Liver (tissue), 3 donors: ENCODE measurements around the gene STXBP4.

Experiments used
- EGR1 ChIP-seq, 2 donors: IDR thresholded peaks; 2 replicates each; pipeline ENCODE4 v1.6.1; 2016 to 2018; ENCODE audit warnings: antibody characterized with exemption in 2 of 2, low read depth in 2 of 2
- GABPA ChIP-seq, 2 donors: IDR thresholded peaks in 1 of 2; conservative IDR thresholded peaks in 1 of 2; 2 replicates each; pipeline ENCODE4 v1.6.1; 2016; ENCODE audit warnings: antibody characterized with exemption in 2 of 2, mild to moderate bottlenecking in 1 of 2, moderate library complexity in 1 of 2
- HNF4A ChIP-seq, 2 donors: conservative IDR thresholded peaks; 2 replicates each; pipeline ENCODE4 v1.6.1; 2016; ENCODE audit warnings: antibody characterized with exemption in 2 of 2, mild to moderate bottlenecking in 2 of 2
- JUND ChIP-seq, 2 donors: IDR thresholded peaks; 2 replicates each; pipeline ENCODE4 v1.6.1; 2016; ENCODE audit warnings: antibody characterized with exemption in 2 of 2
- SP1 ChIP-seq: IDR thresholded peaks from 2 replicates; pipeline ENCODE4 v1.6.1; 2018; ENCODE audit warnings: antibody characterized with exemption, mild to moderate bottlenecking
- TAF1 ChIP-seq: conservative IDR thresholded peaks from 2 replicates; pipeline ENCODE4 v1.6.1; 2016; ENCODE audit warnings: antibody characterized with exemption, mild to moderate bottlenecking
- YY1 ChIP-seq: IDR thresholded peaks from 2 replicates; pipeline ENCODE4 v1.6.1; 2016; ENCODE audit warnings: antibody characterized with exemption, mild to moderate bottlenecking
- TF ChIP-seq, protein P1 (sequence below): IDR thresholded peaks from 2 replicates; pipeline ENCODE4 v1.6.1; 2016; ENCODE audit warnings: antibody characterized with exemption, mild to moderate bottlenecking
- TF ChIP-seq, protein P2 (sequence below): fragments of 150-350 bp; IDR thresholded peaks from 2 replicates; pipeline ENCODE4 v1.5.1; 2017; ENCODE audit warnings: improper control_type of control experiment, low read depth, low read length; ENCODE audit not compliant: missing input control
- TF ChIP-seq, protein P3 (sequence below): IDR thresholded peaks from 2 replicates; pipeline ENCODE4 v1.6.1; 2016; ENCODE audit warnings: antibody characterized with exemption
- TF ChIP-seq, protein P4 (sequence below): IDR thresholded peaks from 2 replicates; pipeline ENCODE4 v1.6.1; 2016; ENCODE audit warnings: antibody characterized with exemption
- donor health status: healthy.
- donor health status: healthy.

DNA sequence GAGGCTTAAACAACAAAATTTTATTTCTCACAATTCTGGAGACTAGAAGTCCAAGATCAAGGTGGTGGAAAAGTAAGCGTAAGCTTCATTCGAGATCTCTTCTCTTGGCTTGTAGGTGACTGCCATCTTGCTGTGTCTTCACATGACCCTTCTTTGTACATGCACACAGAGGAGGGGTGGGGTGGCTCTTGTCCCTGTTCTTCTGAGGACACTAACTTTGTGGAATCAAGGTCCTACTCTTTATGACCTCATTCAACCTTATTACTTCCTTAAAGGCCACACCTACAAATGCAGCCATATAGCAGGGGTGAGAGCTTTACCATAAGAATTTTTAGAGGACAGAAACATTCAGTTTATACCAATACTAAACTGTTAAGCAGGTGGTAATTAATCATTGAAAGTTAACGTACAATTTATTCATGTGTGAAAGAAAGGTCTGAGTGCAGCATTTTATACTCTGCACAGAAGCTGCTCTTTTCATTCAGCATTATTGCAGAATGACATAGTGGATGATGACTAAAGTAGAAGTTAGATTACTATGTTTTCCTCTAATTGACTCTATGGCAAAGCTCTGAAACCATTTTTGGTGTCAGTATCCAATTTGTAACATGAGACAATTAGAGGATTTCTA, 156.3 kb downstream of the STXBP4 start:
- TF ChIP-seq, protein P1, sequence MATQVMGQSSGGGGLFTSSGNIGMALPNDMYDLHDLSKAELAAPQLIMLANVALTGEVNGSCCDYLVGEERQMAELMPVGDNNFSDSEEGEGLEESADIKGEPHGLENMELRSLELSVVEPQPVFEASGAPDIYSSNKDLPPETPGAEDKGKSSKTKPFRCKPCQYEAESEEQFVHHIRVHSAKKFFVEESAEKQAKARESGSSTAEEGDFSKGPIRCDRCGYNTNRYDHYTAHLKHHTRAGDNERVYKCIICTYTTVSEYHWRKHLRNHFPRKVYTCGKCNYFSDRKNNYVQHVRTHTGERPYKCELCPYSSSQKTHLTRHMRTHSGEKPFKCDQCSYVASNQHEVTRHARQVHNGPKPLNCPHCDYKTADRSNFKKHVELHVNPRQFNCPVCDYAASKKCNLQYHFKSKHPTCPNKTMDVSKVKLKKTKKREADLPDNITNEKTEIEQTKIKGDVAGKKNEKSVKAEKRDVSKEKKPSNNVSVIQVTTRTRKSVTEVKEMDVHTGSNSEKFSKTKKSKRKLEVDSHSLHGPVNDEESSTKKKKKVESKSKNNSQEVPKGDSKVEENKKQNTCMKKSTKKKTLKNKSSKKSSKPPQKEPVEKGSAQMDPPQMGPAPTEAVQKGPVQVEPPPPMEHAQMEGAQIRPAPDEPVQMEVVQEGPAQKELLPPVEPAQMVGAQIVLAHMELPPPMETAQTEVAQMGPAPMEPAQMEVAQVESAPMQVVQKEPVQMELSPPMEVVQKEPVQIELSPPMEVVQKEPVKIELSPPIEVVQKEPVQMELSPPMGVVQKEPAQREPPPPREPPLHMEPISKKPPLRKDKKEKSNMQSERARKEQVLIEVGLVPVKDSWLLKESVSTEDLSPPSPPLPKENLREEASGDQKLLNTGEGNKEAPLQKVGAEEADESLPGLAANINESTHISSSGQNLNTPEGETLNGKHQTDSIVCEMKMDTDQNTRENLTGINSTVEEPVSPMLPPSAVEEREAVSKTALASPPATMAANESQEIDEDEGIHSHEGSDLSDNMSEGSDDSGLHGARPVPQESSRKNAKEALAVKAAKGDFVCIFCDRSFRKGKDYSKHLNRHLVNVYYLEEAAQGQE: no peak
- TF ChIP-seq, protein P2, sequence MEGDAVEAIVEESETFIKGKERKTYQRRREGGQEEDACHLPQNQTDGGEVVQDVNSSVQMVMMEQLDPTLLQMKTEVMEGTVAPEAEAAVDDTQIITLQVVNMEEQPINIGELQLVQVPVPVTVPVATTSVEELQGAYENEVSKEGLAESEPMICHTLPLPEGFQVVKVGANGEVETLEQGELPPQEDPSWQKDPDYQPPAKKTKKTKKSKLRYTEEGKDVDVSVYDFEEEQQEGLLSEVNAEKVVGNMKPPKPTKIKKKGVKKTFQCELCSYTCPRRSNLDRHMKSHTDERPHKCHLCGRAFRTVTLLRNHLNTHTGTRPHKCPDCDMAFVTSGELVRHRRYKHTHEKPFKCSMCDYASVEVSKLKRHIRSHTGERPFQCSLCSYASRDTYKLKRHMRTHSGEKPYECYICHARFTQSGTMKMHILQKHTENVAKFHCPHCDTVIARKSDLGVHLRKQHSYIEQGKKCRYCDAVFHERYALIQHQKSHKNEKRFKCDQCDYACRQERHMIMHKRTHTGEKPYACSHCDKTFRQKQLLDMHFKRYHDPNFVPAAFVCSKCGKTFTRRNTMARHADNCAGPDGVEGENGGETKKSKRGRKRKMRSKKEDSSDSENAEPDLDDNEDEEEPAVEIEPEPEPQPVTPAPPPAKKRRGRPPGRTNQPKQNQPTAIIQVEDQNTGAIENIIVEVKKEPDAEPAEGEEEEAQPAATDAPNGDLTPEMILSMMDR: no peak
- TF ChIP-seq YY1: no peak
- TF ChIP-seq EGR1 (IDR thresholded peaks at IDR 0.05; ENCODE audit: low read depth in 2 of 2): no peak
- TF ChIP-seq GABPA (IDR thresholded peaks at IDR 0.05 in 1 of 2, conservative IDR thresholded peaks at IDR 0.05 in 1 of 2): no peak
- no peak for TF ChIP-seq SP1
- TF ChIP-seq, protein P3, sequence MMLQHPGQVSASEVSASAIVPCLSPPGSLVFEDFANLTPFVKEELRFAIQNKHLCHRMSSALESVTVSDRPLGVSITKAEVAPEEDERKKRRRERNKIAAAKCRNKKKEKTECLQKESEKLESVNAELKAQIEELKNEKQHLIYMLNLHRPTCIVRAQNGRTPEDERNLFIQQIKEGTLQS: no peak
- TF ChIP-seq JUND (IDR thresholded peaks at IDR 0.05): no peak
- TF ChIP-seq TAF1: no peak
- TF ChIP-seq, protein P4, sequence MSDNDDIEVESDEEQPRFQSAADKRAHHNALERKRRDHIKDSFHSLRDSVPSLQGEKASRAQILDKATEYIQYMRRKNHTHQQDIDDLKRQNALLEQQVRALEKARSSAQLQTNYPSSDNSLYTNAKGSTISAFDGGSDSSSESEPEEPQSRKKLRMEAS: no peak
- TF ChIP-seq HNF4A (conservative IDR thresholded peaks at IDR 0.05): no peak
